Cardiac muscle cell (in vitro differentiated cells and primary cell): ENCODE data around the gene TNS2. TPM values are rescaled to one million over a fixed set of nuclear protein-coding genes. Genes with fewer than 3 reads are reported as not detected.
A peak's percentile ranks its signal among the peaks of the same experiment; 100 is the strongest.

Experiments
- DNase-seq, 2 donors: peaks; one replicate each; pipeline versions ENCODE4 v3.0.0 to v3.0.0-alpha.2; 2010 to 2017; ENCODE audit warnings: low read depth in 1 of 2, low spot score in 1 of 2
- H3K27ac ChIP-seq: fragments of 200-600 bp; sonication (generic); 2 replicates; pipeline ENCODE4 v1.5.1; 2016
- H3K27me3 ChIP-seq: fragments of 200-600 bp; sonication (generic); 2 replicates; pipeline ENCODE4 v1.6.0; 2016; ENCODE audit warnings: control low read depth
- H3K36me3 ChIP-seq: fragments of 200-600 bp; sonication (generic); 2 replicates; pipeline ENCODE4 v1.5.1; 2016; ENCODE audit warnings: control low read depth
- H3K4me1 ChIP-seq: fragments of 200-600 bp; sonication (generic); 2 replicates; pipeline ENCODE4 v1.8.1; 2017; ENCODE audit warnings: low read depth, mild to moderate bottlenecking, mixed run types
- H3K4me3 ChIP-seq: fragments of 200-600 bp; sonication (generic); 2 replicates; pipeline ENCODE4 v1.5.1; 2016; ENCODE audit warnings: mild to moderate bottlenecking
- H3K9me3 ChIP-seq: fragments of 200-600 bp; sonication (generic); 2 replicates; pipeline ENCODE4 v1.5.1; 2017; ENCODE audit warnings: low read depth, mild to moderate bottlenecking, control low read depth
- polyA plus RNA-seq: library from polyadenylated mRNA; unstranded; fragments of >200 nt; fragmentation: Nextera tagmentation; extraction: Ambion mirVana; gene quantifications from 2 replicates; pipeline ENCODE4 v1.2.1, GENCODE V29; 2016
- total RNA-seq: library from RNA; depleted of rRNA; stranded (reverse); fragments of >200 nt; gene quantifications from 2 replicates; pipeline ENCODE4 v1.2.3, GENCODE V29; 2016
- TF ChIP-seq, protein P1 (sequence below): IDR thresholded peaks from 2 replicates; pipeline ENCODE4 v1.5.1; 2012; ENCODE audit warnings: low read depth, mild to moderate bottlenecking, low read length

The TNS2 gene
- total and polyA plus RNA-seq, 2 experiments from 2014 or later = 4.5 to 5.1 TPM

DNA sequence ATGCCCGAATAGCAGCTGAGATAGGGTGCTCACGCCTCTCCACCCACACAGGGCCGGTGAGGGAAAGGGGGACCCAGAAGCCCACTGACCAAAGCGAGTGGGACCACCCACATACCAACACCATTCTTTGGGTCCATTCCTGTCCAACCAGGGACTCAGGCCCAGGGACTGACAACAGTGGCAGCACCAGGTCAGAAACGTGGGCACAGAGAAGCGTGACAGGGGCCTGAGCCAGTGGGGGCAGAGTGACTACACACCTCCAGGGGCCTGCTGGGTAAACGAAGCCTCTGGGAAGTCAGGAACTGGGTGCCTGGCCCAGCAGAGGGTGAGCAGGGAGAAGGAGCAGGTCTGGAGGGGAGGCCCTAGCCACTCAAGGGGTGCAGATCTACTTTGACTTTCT, 15.6 kb downstream of the TNS2 start:
- DNase-seq = no peak
- H3K4me1 ChIP-seq = peaks cover 24% of the 10 kb centered on the region
- H3K36me3 ChIP-seq = no peaks in the 10 kb centered on the region
- H3K27ac ChIP-seq = no peak overlapping the region
- H3K4me3 ChIP-seq = no peak overlapping the region
- H3K9me3 ChIP-seq = no peaks in the 10 kb centered on the region
- no peaks in the 10 kb centered on the region for H3K27me3 ChIP-seq
- TF ChIP-seq, protein P1, sequence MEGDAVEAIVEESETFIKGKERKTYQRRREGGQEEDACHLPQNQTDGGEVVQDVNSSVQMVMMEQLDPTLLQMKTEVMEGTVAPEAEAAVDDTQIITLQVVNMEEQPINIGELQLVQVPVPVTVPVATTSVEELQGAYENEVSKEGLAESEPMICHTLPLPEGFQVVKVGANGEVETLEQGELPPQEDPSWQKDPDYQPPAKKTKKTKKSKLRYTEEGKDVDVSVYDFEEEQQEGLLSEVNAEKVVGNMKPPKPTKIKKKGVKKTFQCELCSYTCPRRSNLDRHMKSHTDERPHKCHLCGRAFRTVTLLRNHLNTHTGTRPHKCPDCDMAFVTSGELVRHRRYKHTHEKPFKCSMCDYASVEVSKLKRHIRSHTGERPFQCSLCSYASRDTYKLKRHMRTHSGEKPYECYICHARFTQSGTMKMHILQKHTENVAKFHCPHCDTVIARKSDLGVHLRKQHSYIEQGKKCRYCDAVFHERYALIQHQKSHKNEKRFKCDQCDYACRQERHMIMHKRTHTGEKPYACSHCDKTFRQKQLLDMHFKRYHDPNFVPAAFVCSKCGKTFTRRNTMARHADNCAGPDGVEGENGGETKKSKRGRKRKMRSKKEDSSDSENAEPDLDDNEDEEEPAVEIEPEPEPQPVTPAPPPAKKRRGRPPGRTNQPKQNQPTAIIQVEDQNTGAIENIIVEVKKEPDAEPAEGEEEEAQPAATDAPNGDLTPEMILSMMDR = no peak

DNA sequence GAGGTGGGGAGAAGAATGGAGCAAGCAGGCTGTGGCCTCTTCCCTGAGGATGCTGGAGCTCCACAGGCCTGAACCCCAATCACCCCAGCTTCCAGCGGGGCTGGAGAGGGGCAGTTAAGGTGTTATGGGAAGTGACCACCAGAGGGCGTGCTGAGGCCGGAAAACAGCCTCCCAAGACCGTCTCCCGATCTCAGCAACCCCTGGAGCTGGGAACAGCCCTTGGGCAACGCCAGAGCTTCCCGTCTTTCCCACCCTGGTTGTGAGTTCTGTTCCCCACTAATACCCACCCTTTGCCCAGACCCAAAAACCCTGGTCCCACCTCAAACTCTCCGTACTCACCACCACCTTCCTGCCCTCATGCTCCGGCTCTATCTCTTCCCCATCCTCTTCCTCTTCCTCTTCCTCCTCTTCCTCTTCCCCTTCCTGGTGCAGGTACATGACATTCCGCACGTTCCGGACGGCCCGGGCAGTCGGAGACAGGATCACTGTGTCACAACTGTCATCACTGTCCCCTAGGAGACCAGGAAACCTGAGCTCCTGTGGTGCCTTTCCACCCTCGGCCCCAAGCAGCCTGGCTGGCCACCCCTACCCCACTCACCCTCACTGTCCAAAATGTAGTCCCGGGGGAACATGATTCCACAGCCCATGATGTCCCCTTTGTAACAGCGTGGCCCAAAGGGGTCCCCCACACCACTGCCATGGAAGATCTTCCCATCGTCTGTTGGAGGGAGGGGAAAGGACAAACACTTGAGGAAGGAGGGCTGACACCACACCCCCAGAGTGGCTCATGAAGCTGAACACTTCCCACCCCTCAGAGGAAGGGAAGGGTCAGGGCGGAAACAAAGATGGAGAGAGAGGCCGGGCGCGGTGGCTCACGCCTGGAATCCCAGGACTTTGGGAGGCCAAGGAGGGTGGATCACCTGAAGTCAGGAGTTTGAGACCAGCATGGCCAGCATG, 16.4 kb downstream of the TNS2 start:
- Histone ChIP-seq H3K4me3 (no peak overlapping the region), H3K36me3 (no peaks in the 10 kb centered on the region), H3K27me3 (no peaks in the 10 kb centered on the region), H3K4me1 (peaks cover 32% of the 10 kb centered on the region), H3K27ac (no peak overlapping the region), H3K9me3 (no peaks in the 10 kb centered on the region)
- TF ChIP-seq, protein P1 = peak; percentile 83
- DNase-seq = peak; percentile 88 to 89

DNA sequence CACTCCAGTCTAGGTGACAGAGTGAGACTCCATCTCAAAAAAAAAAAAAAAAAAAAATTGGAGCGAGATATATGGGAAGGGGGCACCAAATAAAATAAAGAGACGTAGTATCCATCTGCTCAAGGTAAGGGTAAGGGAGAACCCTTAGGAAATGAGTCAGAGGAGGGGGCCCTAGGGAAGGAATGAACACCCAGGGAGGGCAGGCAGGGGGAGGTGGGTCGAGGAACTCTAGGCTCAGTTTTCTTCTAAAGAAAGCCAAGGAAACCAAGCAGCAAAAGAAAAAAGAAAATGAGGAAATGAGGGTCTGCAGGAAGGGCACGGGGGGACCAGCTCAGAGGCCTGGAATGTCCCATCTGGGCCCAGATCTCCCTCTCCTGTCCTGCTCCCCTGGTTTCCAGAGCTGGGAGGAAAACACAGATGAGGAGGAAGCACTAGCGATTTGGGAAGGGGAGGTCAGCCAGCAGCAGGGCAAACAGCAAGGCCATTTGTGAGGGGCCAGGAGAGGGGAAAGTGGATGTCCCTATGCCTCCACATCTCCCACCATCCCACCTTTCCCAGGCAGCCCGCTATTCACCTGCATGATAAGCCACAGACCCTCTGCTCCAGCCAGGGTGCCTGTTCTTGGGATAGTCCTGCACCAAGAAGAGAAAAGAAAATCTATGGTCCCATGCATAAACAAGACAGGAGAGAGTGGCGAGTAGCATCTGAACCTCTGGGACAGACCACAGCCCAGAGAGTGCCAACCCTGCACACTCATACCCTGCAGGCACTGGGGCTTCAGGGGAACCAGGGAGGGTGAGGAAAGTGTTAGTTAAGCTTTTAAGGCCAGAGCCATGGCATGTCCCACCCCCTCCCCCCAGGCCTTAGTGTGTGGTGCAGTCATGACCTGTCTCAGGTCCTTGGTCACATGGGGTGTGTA, 17.5 kb downstream of the TNS2 start:
- no peak overlapping the region for H3K4me3 ChIP-seq
- TF ChIP-seq, protein P1 = no peak
- H3K27me3 ChIP-seq = no peaks in the 10 kb centered on the region
- H3K4me1 ChIP-seq = peaks cover 43% of the 10 kb centered on the region
- no peaks in the 10 kb centered on the region for H3K36me3 ChIP-seq
- no peaks in the 10 kb centered on the region for H3K9me3 ChIP-seq
- no peak overlapping the region for H3K27ac ChIP-seq
- peak in 1 of 2 donors; percentile 18 for DNase-seq

DNA sequence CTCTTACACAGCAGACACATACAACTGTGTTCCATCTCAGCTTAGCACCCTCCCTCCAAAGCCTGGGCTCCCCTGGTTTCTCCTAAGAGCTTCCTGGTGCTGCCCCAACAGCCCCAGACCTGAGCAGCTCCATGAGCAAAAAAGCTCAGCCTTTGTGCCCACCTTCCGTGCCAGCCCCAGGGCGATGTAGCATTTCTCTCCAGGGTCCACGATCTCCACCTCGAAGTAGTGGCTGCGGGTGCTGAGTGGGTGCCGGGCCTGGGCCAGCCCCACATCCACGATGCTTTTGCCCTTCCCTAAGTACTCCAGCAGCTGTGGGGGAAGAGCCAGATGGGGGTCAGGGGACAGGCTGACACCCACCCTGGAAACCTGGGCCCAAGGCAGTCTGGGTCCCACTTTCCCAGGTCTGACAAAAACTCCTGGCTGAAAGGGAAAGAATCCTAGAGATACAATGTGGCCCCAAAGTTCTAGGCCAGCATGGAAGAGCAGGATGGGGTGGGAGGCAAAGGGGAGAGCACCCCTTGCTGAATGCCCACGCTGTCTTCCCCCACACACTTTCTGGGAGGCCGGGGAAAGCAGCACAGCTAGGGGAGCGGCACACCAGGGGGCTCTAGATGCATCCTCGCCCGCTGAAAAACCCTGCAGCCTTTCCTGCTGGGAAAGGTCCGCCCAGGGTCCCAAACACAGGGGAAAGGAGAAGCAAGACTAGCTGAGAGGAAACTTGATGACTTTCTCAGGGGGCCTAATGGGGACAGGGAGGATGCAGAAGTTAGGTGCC, 18.3 kb downstream of the TNS2 start:
- no peak overlapping the region for H3K4me3 ChIP-seq
- no peaks in the 10 kb centered on the region for H3K27me3 ChIP-seq
- H3K9me3 ChIP-seq = no peaks in the 10 kb centered on the region
- TF ChIP-seq, protein P1 = no peak
- H3K4me1 ChIP-seq = peaks cover 43% of the 10 kb centered on the region
- DNase-seq = no peak
- H3K27ac ChIP-seq = no peak overlapping the region
- no peaks in the 10 kb centered on the region for H3K36me3 ChIP-seq
